Hepatic stellate cell (primary cell): ENCODE results near the gene COL8A1.
"Not testable (repeated sequence)": the region's sequence is repeated elsewhere in the genome, so short reads cannot be mapped to it uniquely, and the experiment has no call there.

Experiments
- DNase-seq: peaks from one replicate; pipeline ENCODE4 v3.0.0; 2011; ENCODE audit warnings: low spot score

COL8A1 gene

DNA sequence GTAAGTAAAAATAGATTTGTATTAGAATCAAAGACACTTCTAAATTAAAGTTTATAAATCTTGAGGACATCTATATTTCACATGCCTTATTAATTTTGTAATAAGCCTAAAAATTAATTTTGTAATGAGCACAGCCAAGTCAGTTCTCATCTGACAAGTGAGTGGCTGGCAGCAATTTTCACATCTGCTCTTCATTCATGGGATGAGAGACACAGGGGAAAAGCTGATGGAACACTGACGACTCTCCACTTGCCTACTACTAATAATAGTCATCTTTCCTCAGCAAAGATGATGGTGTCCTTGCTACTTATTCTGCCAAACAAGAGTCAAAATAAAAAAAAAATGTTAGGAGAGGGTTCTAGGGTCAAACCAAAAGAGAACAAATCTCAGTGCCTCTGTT, 164.9 kb downstream of the COL8A1 start:
- DNase-seq: no peak

DNA sequence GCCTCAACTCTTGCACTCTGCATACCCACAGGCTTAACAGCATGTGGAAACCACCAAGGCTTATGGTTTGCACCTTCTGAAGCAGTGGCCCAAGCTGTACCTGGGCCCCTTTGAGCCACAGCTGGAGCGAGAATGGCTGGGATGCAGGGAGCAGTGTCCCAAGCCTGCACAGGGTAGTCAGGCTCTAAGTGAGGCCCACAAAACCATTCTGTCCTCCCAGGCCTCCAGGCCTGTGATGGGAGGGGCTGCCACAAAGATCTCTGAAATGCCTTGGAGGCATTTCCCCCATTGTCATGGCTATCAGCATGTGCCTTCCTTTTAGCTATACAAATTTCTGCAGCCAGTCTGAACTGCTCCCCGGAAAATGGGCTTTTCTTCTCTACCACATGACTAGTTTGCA, 166.8 kb downstream of the COL8A1 start:
- no peak for DNase-seq

DNA sequence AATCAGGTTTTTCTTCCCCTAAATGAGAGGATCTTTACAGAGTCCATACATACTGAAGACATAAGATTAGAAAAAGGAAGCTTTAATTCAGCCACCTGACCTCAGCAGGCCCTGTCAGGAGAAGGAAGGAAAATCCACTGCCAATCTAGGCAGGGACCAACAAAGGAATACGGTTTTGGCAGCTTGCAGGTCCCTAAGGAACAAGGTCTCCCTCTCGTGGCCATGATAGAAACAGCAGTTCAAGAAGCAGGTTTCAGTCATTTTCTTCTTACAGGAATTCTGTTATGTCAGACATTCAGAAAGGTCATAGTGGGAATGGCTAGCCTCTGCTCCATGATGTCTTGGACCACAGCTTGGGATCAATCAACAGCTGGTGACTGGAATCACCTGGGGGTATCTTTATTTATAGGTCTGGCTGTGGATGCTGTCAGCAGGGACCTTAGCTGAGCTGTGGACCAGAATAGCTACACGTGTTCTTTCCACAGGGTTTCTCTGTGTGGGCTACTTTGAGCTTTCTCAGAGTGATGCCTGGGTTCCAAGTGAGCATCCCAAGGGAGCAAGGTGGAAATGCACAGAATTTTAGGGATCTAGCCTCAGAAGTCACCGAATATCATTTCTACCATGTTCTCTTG, 169.9 kb downstream of the COL8A1 start:
- peak; percentile 41 for DNase-seq

DNA sequence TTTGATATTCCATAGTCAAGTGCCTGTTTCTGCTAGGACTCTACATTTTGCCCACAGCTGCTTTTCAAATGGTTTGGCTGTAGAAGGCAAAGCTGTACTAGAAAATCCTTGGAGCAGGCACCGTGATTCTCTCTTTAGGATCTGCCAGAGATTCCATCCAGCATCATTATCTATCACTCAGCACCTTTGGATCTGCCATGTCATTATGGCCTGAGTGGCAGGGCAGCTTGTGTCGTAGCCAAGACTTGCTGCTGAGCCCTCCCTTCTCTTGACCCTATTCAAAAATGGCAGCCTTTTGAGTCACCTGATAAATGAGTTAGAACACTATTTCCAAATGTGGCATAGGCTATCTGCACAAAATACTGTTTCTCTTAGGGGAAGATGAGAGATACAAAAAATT, 171.2 kb downstream of the COL8A1 start:
- no peak for DNase-seq

DNA sequence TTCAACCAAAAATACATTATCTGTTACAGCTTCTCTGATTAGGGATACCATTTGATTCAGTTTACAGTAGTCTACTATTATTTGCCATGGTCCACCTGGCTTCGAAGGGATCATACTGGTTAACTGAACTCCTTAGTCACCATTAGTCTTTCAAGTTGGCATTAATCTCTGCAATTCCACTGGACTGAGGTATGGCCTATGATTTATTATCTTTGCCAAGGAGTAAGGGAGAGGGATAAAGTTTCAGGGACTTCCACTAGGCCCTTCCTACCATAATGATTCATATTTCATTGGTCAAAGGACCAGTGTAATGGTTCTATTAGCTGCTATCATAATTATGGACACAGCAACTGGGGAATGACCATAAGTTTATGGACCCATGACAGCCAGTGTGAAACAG, 172.0 kb downstream of the COL8A1 start:
- no peak for DNase-seq

DNA sequence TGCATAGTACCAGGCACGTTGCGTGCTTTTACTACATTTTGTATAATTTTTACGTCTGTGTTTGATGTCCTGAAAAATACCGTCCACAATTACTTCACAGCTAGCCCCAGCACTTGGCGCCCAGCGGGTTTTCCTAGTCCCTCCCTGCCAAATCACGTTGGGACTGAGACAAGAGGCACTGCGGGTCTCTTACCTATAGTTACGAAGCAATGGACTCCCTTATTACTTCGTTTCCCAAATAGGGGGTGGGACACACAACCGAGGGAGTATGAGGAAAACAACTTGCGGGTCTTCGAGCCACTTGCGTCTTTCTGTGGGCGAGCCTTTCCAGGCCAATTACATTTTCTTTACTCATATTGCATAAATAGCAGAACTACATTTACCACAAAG, 178.6 kb downstream of the COL8A1 start:
- no peak for DNase-seq

DNA sequence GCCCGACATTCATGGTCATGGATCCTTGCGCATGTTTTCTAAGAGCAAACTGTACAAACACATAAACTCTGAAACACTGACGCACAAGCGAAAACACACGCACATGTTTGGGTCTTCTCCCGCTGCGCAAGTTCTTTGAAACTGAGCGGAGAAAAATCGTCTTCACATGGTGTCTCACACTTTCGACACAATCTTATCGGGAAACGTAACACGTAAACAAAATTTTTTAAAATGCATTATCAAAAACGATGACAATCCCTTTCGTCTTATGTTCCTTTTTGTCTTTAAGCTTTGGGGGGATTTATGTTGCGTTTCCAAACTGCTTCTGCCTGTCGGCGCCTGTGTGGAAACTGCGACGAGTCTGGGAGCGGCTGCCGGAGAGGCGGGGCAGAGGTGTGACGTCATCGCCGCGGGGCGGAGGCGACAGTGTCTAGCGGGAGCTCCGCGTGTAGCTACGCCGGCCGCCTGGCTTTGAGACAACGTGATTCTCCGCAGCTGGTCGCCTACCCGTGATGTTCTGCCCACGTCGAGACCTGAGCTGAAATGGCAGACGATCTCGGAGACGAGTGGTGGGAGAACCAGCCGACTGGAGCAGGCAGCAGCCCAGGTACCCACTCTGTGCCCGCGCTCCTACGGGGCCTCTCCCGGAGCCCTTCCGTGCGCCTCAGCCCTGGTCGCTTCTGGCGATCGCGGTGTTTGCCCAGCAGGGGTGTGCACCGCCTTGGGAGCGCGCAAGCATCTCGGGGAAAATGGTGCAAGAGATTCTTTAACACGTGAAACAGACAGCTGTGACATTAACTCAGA, 179.2 kb downstream of the COL8A1 start, which contains the start of gene CMSS1:
CMSS1 (plus strand) TSS at position 426 of the 804 bp plus-strand sequence.
- DNase-seq: peak; percentile 82

DNA sequence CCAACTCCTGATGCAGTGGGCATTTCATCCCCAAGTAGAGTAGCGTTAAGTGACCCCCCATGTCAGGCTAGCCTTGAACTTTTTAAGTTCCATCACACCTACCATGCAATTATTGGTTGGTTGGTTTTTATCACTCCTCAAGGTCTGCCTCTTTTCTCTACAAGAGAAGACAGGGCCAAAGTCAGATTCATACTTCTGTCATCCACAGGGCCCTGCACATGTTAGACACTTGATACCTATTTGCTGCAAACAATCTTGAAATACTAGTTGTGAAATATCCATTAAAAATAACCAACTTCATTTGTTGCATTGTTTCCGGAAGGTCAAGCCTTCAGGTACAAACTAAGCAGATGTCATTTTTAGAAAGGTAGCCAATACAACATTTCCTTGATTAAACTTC, 180.4 kb downstream of the COL8A1 start:
- DNase-seq: no peak

DNA sequence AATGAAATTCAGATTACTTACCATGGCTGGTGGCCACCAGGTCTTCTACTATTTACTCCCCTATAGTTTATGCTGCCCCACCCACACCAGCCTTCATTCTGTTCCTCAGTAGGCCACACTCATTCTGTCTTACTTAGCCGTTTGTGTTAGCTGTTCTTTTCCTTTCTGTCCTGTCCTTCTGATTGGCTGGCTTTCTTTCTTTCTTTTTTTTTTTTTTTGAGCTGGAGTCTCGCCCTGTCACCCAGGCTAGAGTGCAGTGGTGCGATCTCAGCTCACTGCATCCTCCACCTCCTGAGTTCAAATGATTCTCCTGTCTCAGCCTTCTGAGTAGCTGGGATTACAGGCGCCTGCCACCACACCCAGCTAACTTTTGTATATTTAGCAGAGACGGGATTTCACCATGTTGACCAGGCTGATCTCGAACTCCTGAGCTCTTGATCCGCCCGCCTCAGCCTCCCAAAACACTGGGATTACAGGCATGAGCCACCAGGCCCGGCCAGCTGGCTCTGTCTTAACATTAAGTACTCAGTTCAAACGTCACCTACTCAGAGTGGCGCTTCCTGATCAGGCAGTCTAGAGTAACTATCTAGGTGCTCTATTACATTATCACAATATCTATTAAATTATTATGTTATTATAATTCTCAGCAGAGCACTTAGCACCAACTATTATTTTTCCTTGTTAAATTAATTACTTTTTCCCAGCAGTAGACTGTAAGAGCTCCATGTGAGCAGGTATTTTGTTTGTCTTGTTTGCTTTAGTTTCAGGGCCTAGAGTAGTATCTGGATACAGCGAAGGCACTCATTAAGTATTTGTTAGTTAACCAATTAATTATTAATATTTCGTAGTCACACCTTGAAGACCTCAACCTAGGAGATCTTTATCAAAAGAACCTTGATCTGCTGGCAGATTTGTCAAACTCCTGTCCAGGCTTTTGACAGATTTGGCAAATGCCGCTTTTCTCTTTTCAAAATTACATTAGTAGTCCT, 185.6 kb downstream of the COL8A1 start:
- no peak for DNase-seq

DNA sequence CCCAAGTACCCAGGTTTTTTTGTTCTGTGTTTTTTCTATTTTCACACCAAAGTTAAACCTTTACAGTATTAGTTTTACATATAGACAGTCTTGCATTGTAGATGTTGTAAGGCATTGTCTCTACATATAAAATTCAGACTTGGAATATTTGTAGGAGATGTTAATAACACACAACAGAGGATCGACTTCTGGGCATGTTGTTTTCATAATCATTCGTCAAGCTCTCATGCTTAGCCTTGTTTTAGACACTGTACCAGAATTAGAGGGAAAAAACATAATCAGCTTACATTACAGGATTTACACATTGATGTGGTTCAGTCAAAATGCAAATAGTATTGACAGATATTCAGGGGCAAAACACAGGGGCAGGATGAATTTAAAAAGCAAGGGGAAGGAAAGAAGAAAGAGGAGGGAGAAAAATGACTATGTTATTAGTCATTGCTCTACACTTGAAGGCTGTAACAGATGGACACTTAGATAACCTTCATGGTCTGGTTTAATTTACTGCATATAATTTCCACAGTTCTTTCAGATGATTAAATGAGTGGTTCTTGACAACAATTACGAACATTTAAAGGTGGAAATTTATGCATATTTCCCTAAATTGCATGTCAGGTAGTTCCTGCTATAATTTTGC, 186.7 kb downstream of the COL8A1 start:
- peak; percentile 24 for DNase-seq

DNA sequence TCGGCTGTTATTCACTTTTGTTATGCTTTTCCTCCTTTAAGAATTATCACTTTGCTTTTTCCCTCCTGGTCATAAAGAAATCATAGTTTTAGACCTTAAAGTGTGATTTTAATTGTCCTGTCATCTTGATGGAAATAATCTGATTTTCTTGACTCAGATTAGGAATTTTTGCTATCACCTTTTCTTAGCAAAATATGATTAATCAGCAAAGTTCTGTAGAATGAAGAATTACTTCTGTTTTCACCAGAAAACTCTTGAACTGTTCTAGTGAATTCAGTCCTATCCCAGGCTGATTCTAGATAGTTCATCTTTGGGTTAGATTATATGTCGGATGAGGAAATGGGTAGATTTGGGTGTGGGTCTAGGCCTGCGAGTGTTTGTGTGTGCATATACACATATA, 191.4 kb downstream of the COL8A1 start:
- no peak for DNase-seq

DNA sequence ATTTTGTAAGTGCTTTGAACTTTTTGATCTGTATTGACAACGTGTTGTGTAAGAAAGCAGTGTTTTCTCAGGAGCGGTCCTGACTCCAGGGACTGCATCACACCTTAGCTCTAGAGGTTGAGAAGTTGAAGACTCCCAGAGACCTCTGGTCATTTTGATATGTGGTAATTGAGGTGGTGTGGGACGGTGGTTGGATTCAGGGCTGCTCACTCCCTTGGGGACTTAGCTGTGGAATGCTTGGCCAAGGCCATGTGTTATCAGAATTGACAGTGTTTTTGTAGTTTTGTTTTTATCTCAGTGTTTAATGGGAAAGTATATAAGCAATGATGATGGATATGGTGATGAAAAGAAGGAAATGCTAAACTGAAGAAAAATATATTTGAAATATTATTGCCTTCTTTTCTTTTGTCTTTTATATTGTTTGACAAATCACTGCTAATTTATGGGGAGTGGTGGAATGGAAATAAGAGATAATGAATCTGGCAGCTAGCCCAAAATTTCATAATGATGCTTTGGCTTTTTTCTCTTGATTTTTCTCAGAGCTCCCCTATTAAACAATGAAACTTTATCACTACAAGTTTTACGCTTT, 195.3 kb downstream of the COL8A1 start:
- no peak for DNase-seq

DNA sequence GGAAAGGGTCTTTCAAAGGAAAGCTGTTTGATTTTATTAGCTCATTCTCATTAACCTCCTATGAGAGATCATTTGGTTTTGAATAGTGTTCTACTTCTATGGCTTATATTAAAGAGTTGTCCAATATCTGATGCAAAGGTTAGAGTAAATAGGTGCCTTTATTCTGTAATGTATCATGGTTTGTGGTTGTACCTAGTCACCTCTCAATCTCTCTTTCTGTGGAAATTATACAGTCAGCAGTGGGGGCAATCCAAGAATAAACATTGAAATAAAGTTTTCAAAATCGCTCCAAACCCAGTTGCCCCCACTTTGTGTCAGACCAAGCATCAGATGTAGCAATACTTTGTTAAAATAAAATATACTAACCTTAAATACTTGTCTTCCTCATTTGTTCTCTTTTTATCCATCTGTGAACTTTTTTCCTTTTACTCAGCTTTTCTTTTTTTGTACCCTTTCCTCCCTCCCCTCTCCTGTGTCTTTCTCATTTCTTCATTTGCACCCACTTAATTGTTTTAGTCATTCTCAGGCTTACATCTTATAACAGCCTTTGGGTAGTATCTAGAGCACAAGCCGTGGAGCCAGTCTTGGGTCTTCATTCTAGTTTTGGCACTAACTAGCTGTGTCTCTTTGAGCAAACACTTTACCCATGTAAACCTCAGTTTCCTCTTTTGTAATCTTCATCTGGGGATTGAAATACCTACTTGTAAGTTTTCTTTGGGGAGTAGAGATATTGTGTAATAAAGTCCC, 196.0 kb downstream of the COL8A1 start:
- no peak for DNase-seq

DNA sequence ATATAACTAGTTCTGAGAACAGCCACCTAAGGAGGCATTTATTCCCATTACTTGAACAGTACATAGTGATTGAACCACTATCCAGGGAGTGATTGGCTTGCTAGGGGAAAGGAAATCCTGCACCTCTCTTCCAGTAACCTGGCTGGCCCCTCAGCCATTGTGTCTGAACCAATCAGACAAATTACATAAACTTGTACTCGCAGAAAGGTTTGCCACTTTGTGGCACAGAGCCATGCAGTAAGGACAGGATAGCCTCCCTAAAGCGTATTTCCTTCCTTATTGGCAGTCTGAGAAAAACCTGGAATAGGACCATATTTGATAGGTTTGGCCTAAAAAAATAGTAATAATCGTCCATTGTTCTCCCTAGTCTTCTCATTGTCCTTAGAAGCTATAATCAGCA, 198.3 kb downstream of the COL8A1 start:
- DNase-seq: no peak

DNA sequence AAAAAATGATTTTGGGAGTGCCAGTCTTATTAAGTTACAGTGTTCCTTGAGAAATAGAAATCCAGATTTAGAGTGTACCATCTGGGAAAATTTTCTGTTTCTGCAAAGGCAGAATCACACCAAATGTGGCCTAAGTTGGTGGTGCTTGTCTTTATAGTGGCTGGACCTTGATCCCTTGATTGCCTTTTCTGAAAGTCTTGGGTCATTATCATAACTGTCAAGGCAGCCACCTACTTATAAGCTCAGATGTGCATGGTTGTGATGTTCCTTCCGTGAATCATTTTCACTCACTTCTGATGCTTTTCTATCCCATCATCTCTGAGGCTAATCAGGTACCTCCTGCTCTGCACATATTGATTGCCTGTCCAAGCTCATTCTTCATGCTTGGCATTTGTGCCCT, 199.3 kb downstream of the COL8A1 start:
- DNase-seq: no peak

DNA sequence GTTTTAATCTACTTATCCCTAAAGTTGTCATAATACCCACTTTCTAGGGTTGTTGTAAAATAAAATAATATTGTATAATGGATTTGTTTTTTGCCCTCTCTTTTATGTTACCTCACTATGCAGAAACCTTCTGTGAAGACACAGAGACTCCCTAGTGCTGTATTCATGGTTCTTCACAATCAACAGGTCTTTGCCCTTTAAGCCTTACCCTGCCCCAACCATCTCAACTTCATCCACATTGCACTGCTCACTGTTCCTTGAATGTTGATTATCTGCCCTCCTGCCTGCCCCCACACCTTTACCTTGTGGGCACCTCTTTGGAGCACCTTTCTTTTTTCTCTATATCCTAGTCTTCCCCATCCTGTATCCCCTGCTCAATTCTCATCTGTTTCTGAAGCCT, 200.4 kb downstream of the COL8A1 start:
- no peak for DNase-seq

DNA sequence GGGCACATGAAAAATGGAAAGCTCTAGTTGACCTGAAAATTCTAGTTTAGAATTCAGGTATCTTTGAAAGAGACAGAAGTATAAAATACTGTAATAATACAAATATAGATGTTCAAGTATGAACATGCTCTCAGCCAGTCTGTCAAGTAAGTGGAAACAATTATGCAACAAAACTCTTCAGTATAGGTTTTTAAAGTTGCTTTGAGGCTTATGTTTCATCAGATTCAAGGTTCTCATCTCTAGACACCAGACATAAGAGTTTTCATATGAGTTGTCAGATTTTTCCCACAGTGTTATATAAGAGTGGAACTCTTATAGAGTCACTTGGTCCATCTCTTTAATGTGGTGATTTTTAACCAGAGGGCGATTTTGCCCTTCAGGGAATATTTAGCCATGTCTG, 201.2 kb downstream of the COL8A1 start:
- no peak for DNase-seq

DNA sequence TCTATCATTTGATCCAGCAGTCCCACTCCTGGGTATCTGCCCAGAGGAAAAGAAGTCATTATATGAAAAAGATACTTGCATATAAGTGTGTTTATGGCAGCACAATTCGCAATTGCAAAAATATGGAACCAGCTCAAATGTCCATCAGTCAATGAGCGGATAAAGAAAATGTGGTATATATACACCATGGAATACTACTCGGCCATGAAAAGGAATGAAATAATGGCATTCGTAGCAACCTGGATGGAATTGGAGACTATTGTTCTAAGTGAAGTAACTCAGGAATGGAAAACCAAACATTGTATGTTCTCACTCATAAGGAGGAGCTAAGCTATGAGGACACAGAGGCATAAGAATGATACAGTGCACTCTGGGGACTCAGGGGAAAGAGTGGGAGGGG, 203.6 kb downstream of the COL8A1 start:
- not testable (repeated sequence) for DNase-seq

DNA sequence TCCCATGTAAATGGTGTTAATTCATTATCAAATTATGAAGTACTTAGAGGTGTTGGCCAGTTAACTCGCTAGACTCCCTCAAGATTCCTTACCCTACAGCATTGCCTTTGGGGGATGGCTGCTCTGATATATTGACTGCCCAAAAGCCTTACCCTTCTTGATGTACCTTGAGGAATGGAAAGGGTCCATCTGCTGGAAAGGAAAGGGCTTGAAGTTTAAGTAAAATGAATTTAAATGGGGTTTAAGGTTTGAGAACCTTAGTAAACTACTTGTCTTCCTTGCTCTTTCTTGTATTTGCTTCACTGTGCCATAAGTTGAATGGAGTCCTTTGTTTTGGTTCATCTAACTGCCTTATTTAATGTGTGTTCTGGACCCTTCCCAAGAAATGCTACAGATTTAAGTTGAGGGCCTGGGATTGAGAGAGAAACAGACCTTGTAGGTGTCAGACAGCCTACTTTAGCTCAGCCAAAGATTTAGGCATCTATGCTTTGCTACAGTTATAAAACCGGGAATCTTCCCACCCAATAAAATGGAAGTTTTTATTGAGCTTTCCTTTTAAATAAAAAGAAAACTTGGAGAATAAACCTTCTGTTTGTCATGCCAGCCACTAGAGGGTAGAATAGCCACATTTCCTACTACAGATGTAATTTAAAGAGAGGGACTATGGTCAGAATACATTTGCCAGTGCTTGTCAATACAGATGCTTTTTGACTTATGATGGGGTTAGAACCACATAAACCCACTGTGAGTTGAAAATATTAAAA, 204.6 kb downstream of the COL8A1 start:
- peak; percentile 15 for DNase-seq

DNA sequence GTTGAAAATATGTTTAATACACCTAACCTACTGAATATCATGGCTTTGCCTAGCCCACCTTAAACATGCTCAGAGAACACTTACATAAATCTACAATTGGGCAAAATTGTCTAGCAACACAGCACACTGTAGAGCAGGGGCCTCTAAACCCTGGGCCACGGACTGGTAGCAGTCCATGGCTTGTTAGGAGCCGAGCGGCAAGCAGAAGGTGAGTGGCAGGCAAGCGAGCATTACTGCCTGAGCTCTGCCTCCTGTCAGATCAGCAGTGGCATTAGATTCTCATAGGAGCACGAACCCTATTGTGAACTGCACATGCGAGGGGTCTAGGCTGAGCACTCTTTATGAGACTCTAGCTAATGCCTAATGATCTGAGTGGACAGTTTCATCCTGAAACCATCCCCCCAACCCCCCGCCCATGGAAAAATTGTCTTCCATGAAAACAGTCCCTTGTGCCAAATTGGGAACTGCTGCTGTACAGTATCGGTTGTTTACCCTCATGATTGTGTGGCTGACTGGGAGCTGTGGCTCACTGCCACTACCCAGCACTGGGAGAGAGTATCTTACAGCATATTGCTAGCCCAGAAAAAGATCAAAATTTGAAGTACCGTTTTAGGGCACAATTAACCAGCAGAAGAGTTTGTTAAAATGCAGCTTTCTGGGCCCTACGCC, 205.3 kb downstream of the COL8A1 start:
- no peak for DNase-seq
